ENCODE data around the gene TIMM13.
"Not testable (repeated sequence)": the region's sequence is repeated elsewhere in the genome, so short reads cannot be mapped to it uniquely, and the experiment has no call there.

TIMM13 gene

DNA sequence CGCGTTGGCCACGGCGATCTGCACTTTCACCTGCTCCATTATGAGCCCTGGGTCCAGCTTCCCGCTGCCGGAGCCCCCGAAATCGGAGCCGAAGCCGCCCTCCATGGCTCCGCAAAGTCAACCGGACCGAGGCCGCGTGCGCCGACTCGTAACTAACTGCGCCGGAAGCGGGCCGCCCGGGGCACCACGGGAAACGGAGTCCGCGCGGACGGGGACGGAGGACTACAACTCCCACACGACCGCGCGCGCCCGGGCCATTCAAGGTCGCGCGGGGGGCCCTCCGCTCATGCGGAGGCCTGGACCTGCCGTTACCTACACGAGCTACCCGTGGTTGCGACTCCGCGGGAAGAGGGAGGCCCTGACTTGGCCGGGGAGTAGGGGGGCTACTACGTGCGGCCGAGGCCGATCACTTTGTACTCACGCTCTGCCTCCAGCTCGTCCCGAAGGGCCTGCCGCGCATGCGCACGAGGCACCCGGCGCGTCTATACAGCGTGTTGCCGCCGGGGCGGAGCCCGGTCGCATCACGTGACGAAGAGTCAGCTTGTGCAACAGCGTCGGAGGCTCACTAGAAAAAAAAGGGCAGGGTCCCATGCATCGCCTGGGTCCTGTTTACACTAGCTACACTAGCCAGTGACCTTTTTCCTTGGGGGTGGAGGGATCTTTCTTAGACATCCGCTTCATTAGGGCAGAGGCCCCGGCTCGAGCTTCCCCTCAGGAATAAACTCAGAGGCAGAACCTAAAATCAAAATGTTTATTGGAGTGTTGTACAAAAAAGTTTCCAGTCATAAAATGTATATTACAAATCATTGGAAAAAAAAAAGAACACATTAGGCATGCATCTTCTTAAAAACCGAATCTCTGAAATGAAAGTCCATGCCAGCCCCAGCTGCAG, at the start of gene TIMM13:
TSS of gene TIMM13 (minus strand) at position 158 of the 892 bp plus-strand sequence. CDS start at position 105, 53 bp downstream.
- peak; percentile 89 to 91 for DNase-seq (ENCODE audit: low read depth in 2 of 2)

DNA sequence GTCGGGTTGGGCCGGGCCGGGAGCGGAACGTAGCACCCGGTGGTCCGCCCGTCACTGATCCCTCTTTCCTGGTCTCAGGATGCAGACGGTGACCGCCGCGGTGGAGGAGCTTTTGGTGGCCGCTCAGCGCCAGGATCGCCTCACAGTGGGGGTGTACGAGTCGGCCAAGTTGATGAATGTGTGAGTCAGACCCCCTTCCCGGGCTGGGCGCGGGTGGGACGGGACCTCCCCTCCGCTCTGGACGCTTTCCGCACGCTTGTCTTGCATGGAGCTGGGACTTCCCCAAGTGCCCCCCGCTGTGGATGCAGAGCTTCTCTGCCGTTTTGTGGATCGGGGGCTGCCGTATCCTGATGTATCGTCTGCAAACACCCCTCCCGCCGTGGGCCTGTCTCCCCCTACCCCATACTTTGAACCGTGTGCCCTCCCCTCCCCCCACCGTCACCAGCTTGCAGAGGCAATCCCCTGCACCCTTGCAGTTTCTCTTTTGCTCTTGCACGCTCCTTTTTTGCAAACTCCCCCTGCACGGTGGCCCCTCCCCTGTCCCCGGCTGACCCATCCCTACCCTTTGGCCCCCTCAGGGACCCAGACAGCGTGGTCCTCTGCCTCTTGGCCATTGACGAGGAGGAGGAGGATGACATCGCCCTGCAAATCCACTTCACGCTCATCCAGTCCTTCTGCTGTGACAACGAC, 49.2 kb upstream of the TIMM13 start:
- DNase-seq (ENCODE audit: low read depth in 2 of 2): peak in 1 of 2 donors; percentile 55

- DNase-seq (ENCODE audit: low read depth in 2 of 2): peak; percentile 91 to 95
Observed at GRCh38 chr19:2475702-2476450, 48.5 kb upstream of the TIMM13 start, which contains the start of gene GADD45B. Gene GADD45B (plus strand): TSS chr19:2476127. CDS start chr19:2476359, 232 bp downstream.

- DNase-seq (ENCODE audit: low read depth in 2 of 2): no peak
Observed at GRCh38 chr19:2475018-2475701, 47.8 kb upstream of the TIMM13 start.

GRCh38 chr19:2474232-2475017, 47.0 kb upstream of the TIMM13 start:
- peak; percentile 65 to 90 for DNase-seq (ENCODE audit: low read depth in 2 of 2)

GRCh38 chr19:2469915-2470200, 42.5 kb upstream of the TIMM13 start:
- DNase-seq (ENCODE audit: low read depth in 2 of 2): not testable (repeated sequence)

DNA sequence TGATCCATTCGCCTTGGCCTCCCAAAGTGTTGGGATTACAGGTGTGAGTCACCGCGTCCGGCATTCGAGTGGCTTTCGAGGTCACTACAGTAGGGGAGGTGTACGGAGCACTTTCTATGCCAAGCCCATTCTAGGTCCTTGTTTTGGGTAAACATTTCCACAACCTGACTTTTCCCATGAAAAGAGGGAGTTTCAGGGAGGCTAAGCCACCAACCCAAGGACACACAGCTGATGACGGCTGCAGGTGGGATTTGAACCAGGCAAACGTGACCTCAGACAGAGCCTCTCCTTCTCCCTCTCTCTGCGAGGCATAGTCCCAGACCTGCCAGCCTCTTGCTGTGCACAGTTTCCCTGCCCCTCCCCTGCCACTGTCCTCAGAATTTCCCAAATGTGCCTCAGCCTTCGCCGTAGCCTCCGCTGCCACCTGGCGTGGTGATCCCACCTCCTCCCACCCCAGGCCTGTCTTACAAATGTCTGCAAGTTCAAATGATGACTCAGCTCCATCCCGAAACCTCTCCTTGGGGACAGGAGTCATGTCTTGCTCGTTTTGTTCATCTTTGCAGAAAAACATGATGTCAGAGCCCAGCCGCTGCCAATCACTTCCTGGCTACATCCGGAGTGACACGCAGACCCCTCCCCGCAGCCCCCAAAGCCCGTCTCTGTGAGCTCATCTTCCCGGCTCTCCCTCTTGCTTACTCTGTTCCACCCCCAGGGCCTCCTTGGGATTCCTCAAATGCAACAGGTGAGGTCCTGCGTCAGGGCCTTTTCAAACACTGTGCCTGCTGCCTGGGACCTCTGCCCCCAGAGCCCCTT, 41.9 kb upstream of the TIMM13 start:
- no peak for DNase-seq (ENCODE audit: low read depth in 2 of 2)

GRCh38 chr19:2468596-2468995, 41.2 kb upstream of the TIMM13 start:
- DNase-seq (ENCODE audit: low read depth in 2 of 2): no peak

- no peak for DNase-seq (ENCODE audit: low read depth in 2 of 2)
Observed at GRCh38 chr19:2464389-2464788, 37.0 kb upstream of the TIMM13 start.

DNA sequence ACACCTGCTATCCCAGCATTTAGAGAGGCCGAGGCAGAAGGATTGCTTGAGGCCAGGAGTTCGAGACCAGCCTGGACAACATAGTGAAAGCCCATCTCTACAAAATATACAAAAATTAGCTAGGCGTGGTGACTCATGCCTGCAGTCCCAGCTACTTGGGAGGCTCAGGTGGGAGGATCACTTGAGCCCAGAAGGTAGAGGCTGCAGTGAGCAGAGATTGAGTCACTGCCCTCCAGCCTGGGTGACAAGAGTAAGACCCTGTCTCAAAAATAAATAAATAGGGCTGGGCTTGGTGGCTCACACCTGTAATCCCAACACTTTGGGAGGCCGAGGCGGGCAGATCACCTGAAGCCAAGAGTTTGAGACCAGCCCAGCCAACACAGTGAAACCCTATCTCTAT, 36.3 kb upstream of the TIMM13 start:
- DNase-seq (ENCODE audit: low read depth in 2 of 2): not testable (repeated sequence)

GRCh38 chr19:2462635-2463421, 35.4 kb upstream of the TIMM13 start:
- no peak for DNase-seq (ENCODE audit: low read depth in 2 of 2)

DNA sequence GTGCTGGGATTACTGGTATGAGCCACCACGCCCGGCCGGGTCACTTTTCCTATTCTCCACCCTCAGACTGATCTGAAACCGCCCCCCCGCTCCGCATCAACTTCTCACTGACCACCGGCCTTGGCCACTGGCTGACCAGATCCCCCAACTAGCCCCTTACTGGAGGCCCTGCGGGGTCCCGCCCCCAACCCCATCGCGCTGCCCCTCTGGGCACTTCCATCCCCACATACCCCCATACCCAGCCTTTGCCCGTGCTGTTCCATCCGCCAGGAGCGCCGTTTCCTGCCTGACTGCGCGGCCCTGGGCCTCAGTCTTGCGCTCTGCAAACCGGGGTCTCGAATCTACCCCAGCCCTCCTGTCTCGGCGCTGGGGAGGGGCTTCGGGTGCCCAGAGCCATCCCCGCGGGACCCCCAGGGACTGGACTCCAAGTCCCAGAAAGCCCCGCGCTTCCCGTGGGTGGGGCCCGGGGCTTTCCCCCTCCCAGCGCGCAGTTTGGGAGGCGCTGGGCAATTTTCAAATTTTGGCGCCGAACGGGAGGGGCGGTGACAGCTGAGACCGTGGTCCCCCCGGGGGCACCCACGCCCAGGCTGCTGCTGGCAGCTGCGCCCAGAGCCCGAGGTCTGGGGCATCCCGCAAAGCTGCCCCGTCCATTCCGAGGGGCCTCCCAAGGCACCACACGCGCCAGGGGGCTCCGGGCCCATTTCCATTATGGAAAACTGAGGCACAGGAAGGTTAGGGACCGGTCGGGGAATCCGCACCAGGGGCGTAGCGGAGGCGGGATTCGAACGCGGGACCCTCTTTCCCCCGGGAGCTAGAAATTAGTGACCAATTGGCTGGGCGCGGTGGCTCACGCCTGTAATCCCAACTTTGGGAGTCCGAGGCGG, 34.6 kb upstream of the TIMM13 start:
- DNase-seq (ENCODE audit: low read depth in 2 of 2): peak in 1 of 2 donors; percentile 49

DNA sequence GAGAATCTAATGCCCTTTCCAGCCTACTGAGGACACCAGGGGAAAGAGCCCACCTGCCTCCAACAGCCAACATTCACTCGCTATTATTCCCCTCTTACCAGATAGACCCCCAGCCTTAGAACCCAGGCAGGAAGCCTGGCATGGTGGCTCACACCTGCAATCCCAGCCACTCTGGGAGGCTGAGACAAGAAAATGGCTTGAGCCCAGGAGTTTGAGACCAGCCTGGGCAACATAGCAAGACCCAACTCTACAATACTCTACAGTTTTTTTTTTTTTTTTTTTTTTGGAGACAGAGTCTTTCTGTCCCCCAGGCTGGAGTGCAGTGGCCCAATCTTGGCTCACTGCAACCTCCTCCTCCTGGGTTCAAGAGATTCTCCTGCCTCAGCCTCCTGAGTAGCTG, 32.9 kb upstream of the TIMM13 start:
- no peak for DNase-seq (ENCODE audit: low read depth in 2 of 2)

- not testable (repeated sequence) for DNase-seq (ENCODE audit: low read depth in 2 of 2)
Observed at GRCh38 chr19:2458776-2459175, 31.4 kb upstream of the TIMM13 start.

DNA sequence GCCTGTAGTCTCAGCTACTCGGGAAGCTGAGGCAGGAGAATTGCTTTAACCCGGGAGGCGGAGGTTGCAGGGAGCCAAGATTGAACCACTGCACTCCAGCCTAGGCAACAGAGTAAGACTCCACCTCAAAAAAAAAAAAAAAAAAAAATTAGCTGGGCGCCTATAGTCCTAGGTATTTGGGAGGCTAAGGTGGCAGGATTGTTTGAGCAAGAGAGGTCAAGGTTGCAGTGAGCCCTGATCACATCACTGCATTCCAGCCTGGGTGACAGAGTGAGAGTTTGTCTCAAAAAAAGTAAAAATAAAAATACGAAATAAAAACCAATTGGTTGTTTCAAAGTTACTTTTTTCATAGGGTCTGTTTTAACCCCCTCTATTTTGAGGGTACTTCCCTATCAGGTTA, 30.7 kb upstream of the TIMM13 start:
- no peak for DNase-seq (ENCODE audit: low read depth in 2 of 2)

GRCh38 chr19:2457394-2458037, 30.1 kb upstream of the TIMM13 start:
- no peak for DNase-seq (ENCODE audit: low read depth in 2 of 2)

- no peak for DNase-seq (ENCODE audit: low read depth in 2 of 2)
Observed at GRCh38 chr19:2455851-2456570, 28.6 kb upstream of the TIMM13 start.

Measured in stimulated activated CD4-positive, alpha-beta T cell treated with anti-CD3 and anti-CD28 coated beads, Interleukin-1b, Interleukin-23, amount 100 ng/mL, for 1 hour (primary cell).